Tibial nerve (tissue), 3 donors: Measurements from ENCODE around the gene FERMT3.

Source experiments
- POLR2A ChIP-seq, 2 donors: fragments of 450-650 bp; IDR thresholded peaks; one replicate each; pipeline ENCODE4 v1.6.1; 2017; ENCODE audit warnings: antibody characterized with exemption in 2 of 2, mild to moderate bottlenecking in 2 of 2, moderate library complexity in 2 of 2
- TF ChIP-seq, protein P1 (sequence below), 5 experiments: fragments of 200-600 bp in 3 of 5; fragments of 450-650 bp in 2 of 5; sonication (generic) in 3 of 5; IDR thresholded peaks; one replicate each; pipeline ENCODE4 v1.5.1; 2016 to 2019; ENCODE audit warnings: antibody characterized with exemption in 5 of 5, mild to moderate bottlenecking in 3 of 5, moderate library complexity in 2 of 5

DNA sequence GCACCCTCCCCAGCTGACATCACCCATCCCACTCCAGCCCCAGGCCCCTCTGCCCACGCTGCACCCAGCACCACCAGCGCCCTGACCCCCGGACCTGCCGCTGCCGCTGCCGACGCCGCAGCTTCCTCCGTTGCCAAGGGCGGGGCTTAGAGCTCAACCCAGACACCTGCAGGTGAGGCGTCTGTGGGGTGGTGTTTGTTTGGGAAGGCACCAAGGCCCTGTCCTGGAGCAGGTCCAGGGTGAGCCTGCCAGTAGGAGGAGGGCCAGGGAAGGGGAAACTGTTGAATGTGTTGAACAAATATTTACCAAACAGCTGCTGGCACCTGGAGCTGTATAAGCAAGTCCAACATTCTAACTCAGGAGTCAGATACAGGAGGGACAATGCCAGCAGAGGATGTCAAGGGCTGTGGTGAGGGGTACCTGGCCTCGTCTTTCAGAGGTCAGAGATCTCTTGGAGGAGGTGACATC lies 31.0 kb downstream of the FERMT3 start:
- TF ChIP-seq, protein P1, sequence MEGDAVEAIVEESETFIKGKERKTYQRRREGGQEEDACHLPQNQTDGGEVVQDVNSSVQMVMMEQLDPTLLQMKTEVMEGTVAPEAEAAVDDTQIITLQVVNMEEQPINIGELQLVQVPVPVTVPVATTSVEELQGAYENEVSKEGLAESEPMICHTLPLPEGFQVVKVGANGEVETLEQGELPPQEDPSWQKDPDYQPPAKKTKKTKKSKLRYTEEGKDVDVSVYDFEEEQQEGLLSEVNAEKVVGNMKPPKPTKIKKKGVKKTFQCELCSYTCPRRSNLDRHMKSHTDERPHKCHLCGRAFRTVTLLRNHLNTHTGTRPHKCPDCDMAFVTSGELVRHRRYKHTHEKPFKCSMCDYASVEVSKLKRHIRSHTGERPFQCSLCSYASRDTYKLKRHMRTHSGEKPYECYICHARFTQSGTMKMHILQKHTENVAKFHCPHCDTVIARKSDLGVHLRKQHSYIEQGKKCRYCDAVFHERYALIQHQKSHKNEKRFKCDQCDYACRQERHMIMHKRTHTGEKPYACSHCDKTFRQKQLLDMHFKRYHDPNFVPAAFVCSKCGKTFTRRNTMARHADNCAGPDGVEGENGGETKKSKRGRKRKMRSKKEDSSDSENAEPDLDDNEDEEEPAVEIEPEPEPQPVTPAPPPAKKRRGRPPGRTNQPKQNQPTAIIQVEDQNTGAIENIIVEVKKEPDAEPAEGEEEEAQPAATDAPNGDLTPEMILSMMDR (IDR thresholded peaks at IDR 0.05): no peak
- no peak for TF ChIP-seq POLR2A (IDR thresholded peaks at IDR 0.05)
